H1 (cell line): ENCODE data around the gene CAPN10. TPM values are rescaled to one million over a fixed set of nuclear protein-coding genes. Genes with fewer than 3 reads are reported as not detected.
"Not testable (repeated sequence)": the region's sequence is repeated elsewhere in the genome, so short reads cannot be mapped to it uniquely, and the experiment has no call there.

Experiments used
- CTCF ChIA-PET: fragments of 300-600 bp; sonication (Branson Sonifier 250); formaldehyde crosslinking; loops from one replicate; lab custom pipeline; 2021; ENCODE audit not compliant: partially characterized antibody; lab: Charles Lee
- POLR2A ChIA-PET: fragments of 300-600 bp; sonication (Branson Sonifier 250); formaldehyde crosslinking; loops from one replicate; lab custom pipeline; 2021; ENCODE audit warnings: inconsistent platforms; ENCODE audit not compliant: partially characterized antibody; lab: Charles Lee
- DNase-seq, 2 experiments: peaks; one replicate each; pipeline versions ENCODE4 v3.0.0 to v3.0.0-alpha.2; 2010 to 2022; ENCODE audit warnings: low spot score in 2 of 2, low read depth in 1 of 2, mixed read lengths in 1 of 2
- FAIRE-seq: peaks from 2 replicates; lab custom pipeline; 2011; peaks lifted over from hg19 to GRCh38; lab: Jason Lieb, UNC
- H2AFZ ChIP-seq: 2 replicates; pipeline ENCODE4 v1.8.1; 2012; ENCODE audit warnings: low read length, inconsistent platforms
- H2AK5ac ChIP-seq: 2 replicates; pipeline ENCODE4 v1.6.1; 2013; ENCODE audit warnings: low read depth, low read length
- H2BK120ac ChIP-seq: replicated peaks from 2 replicates; pipeline ENCODE3; 2013; ENCODE audit warnings: low read depth, low read length, inconsistent platforms
- H2BK12ac ChIP-seq: 2 replicates; pipeline ENCODE4 v1.6.1; 2013; ENCODE audit warnings: low read depth, low read length
- H2BK15ac ChIP-seq: 2 replicates; pipeline ENCODE4 v1.6.1; 2013; ENCODE audit warnings: low read length
- H2BK20ac ChIP-seq: 2 replicates; pipeline ENCODE4 v1.6.1; 2013; ENCODE audit warnings: low read length
- H2BK5ac ChIP-seq: 2 replicates; pipeline ENCODE4 v1.6.1; 2013; ENCODE audit warnings: low read depth, low read length
- H3K14ac ChIP-seq: 2 replicates; pipeline ENCODE4 v1.6.1; 2013; ENCODE audit warnings: inconsistent platforms; ENCODE audit not compliant: insufficient read length
- H3K18ac ChIP-seq: 2 replicates; pipeline ENCODE4 v1.6.1; 2013; ENCODE audit warnings: low read length; ENCODE audit errors: extremely low read depth
- H3K23ac ChIP-seq: 2 replicates; pipeline ENCODE4 v1.6.1; 2013; ENCODE audit warnings: inconsistent platforms; ENCODE audit not compliant: insufficient read length
- H3K23me2 ChIP-seq: 2 replicates; pipeline ENCODE4 v1.6.1; 2013; ENCODE audit warnings: low read depth, low read length
- H3K27ac ChIP-seq: 2 replicates; pipeline ENCODE4 v1.6.1; 2011; ENCODE audit warnings: low read depth, low read length, inconsistent platforms
- H3K27me3 ChIP-seq, 4 experiments: replicated peaks in 1 of 4; 1 replicate in 1 of 4; 2 replicates in 3 of 4; pipeline versions ENCODE4 v1.6.1 to v1.8.1; 2011 to 2013; ENCODE audit warnings: low read length in 3 of 4, mild to moderate bottlenecking in 3 of 4, inconsistent platforms in 2 of 4, mixed read lengths in 2 of 4, moderate library complexity in 1 of 4; ENCODE audit not compliant: control insufficient read depth in 3 of 4, insufficient read depth in 3 of 4; ENCODE audit errors: extremely low read depth in 1 of 4
- H3K36me3 ChIP-seq, 4 experiments: 2 replicates each; pipeline versions ENCODE4 v1.6.1 to v1.8.1; 2011 to 2013; ENCODE audit warnings: mild to moderate bottlenecking in 4 of 4, low read length in 3 of 4, moderate library complexity in 2 of 4, control low read depth in 1 of 4, inconsistent platforms in 1 of 4; ENCODE audit not compliant: insufficient read depth in 4 of 4, control insufficient read depth in 2 of 4
- H3K4ac ChIP-seq: replicated peaks from 2 replicates; pipeline ENCODE3; 2013; ENCODE audit warnings: low read length, low read depth, mixed read lengths, inconsistent platforms; ENCODE audit not compliant: insufficient read length
- H3K4me1 ChIP-seq, 4 experiments: replicated peaks in 1 of 4; 1 replicate in 1 of 4; 2 replicates in 3 of 4; pipeline versions ENCODE4 v1.6.1 to v1.8.1; 2011 to 2013; ENCODE audit warnings: low read length in 3 of 4, inconsistent platforms in 2 of 4, mixed read lengths in 1 of 4; ENCODE audit not compliant: insufficient read depth in 4 of 4, control insufficient read depth in 3 of 4
- H3K4me2 ChIP-seq, 2 experiments: 2 replicates each; pipeline versions ENCODE4 v1.6.1 to v1.8.1; 2011 to 2013; ENCODE audit warnings: low read depth in 2 of 2, low read length in 2 of 2, control low read depth in 1 of 2, inconsistent platforms in 1 of 2, mild to moderate bottlenecking in 1 of 2; ENCODE audit not compliant: insufficient read depth in 1 of 2
- H3K4me3 ChIP-seq, 4 experiments: fragments of 200-600, 300-600 bp in 1 of 4; sonication (generic), shearing (Covaris generic), sonication (Bioruptor Twin) in 1 of 4; 2 replicates each; pipeline versions ENCODE4 v1.5.1 to v1.8.1; 2011 to 2016; ENCODE audit warnings: low read length in 4 of 4, low read depth in 3 of 4, control low read depth in 2 of 4, inconsistent platforms in 2 of 4, mild to moderate bottlenecking in 2 of 4, mixed read lengths in 1 of 4, moderate library complexity in 1 of 4; ENCODE audit not compliant: insufficient read depth in 2 of 4; ENCODE audit errors: extremely low read depth in 1 of 4
- H3K56ac ChIP-seq: replicated peaks from 2 replicates; pipeline ENCODE3; 2013; ENCODE audit warnings: low read depth, mild to moderate bottlenecking, mixed read lengths, low read length, inconsistent platforms; ENCODE audit not compliant: insufficient read length
- H3K79me1 ChIP-seq: 2 replicates; pipeline ENCODE4 v1.6.1; 2013; ENCODE audit warnings: low read depth, low read length, control low read depth
- H3K79me2 ChIP-seq, 2 experiments: 2 replicates each; pipeline versions ENCODE4 v1.6.1 to v1.8.1; 2012 to 2013; ENCODE audit warnings: low read length in 2 of 2, mild to moderate bottlenecking in 2 of 2, inconsistent platforms in 1 of 2; ENCODE audit not compliant: insufficient read depth in 2 of 2, control insufficient read depth in 1 of 2
- H3K9ac ChIP-seq, 4 experiments: replicated peaks in 1 of 4; 1 replicate in 1 of 4; 2 replicates in 3 of 4; pipeline versions ENCODE4 v1.6.1 to v1.8.1; 2011 to 2013; ENCODE audit warnings: low read depth in 3 of 4, low read length in 3 of 4, control low read depth in 2 of 4, mild to moderate bottlenecking in 2 of 4, moderate library complexity in 2 of 4, inconsistent platforms in 1 of 4; ENCODE audit errors: extremely low read depth in 1 of 4
- H3K9me3 ChIP-seq, 2 experiments: 2 replicates each; pipeline versions ENCODE4 v1.6.1 to v1.8.1; 2012 to 2013; ENCODE audit warnings: mild to moderate bottlenecking in 2 of 2, moderate library complexity in 2 of 2, control low read depth in 1 of 2, inconsistent platforms in 1 of 2, low read depth in 1 of 2, low read length in 1 of 2, mixed read lengths in 1 of 2; ENCODE audit not compliant: insufficient read depth in 2 of 2
- H4K20me1 ChIP-seq, 2 experiments: replicated peaks in 1 of 2; 2 replicates each; pipeline versions ENCODE3 to v1.8.1; 2011 to 2013; ENCODE audit warnings: inconsistent platforms in 2 of 2, low read length in 2 of 2, mild to moderate bottlenecking in 1 of 2; ENCODE audit not compliant: insufficient read depth in 2 of 2, control insufficient read depth in 1 of 2
- H4K5ac ChIP-seq: 2 replicates; pipeline ENCODE4 v1.6.1; 2013; ENCODE audit warnings: low read length, low read depth, mixed read lengths, inconsistent platforms; ENCODE audit not compliant: insufficient read length
- H4K8ac ChIP-seq: 2 replicates; pipeline ENCODE4 v1.8.0; 2013; ENCODE audit warnings: mild to moderate bottlenecking, moderate library complexity, low read length, inconsistent platforms; ENCODE audit not compliant: insufficient read depth; ENCODE audit errors: extremely low read depth
- H4K91ac ChIP-seq: replicated peaks from 2 replicates; pipeline ENCODE3; 2013; ENCODE audit warnings: low read length, mixed read lengths, inconsistent platforms; ENCODE audit not compliant: insufficient read length
- BACH1 ChIP-seq: IDR thresholded peaks from 2 replicates; pipeline ENCODE4 v1.6.1; 2012; ENCODE audit warnings: low read length, improper control_type of control experiment
- CTCF ChIP-seq, 3 experiments: IDR thresholded peaks; 1 replicate in 2 of 3; 2 replicates in 1 of 3; pipeline versions ENCODE4 v1.5.1 to v1.6.1; 2011; ENCODE audit warnings: low read length in 3 of 3, mild to moderate bottlenecking in 3 of 3, inconsistent platforms in 2 of 3, low read depth in 1 of 3, moderate library complexity in 1 of 3; ENCODE audit not compliant: insufficient read depth in 1 of 3; ENCODE audit errors: control extremely low read depth in 1 of 3
- TCF12 ChIP-seq: IDR thresholded peaks from 2 replicates; pipeline ENCODE4 v1.6.1; 2011; ENCODE audit warnings: low read depth, mild to moderate bottlenecking, low read length
- WGBS, 2 experiments: shearing (Covaris generic) in 1 of 2; methylation state at CpG; one replicate each; pipeline versions ENCODE4 v1.1.6 to v1.1.7; 2013 to 2015; ENCODE audit warnings: low lambda C conversion rate in 2 of 2, mixed read lengths in 2 of 2, inconsistent platforms in 1 of 2, low coverage in 1 of 2, missing lambda C conversion rate in 1 of 2; ENCODE audit not compliant: insufficient replicate concordance in 2 of 2, insufficient coverage in 1 of 2, insufficient read length in 1 of 2; ENCODE audit errors: extremely low coverage in 1 of 2, missing lambda C conversion rate in 1 of 2; 5-methylcytosine and 5-hydroxymethylcytosine counted together
- polyA plus RNA-seq, 7 experiments: library from polyadenylated mRNA; depleted of rRNA in 3 of 7; stranded (reverse) in 5 of 7; unstranded in 2 of 7; fragments of >200 nt in 5 of 7; fragments of 200-250 nt in 2 of 7; gene quantifications; 1 replicate in 5 of 7; 2 replicates in 1 of 7; 4 replicates in 1 of 7; pipeline versions ENCODE4 v1.2.1 to v1.2.3, GENCODE V29; 2011 to 2013; ENCODE audit warnings: missing spikeins in 2 of 7, mixed read lengths in 2 of 7
- total RNA-seq: library from RNA; stranded (reverse); fragmentation: NEBNext Ultra II Directional; extraction: Animal tissue kit (Norgen Biotek cat#: 25700); gene quantifications from 2 replicates; pipeline ENCODE4 v1.2.1, GENCODE V29; 2021

Gene CAPN10
- total and polyA plus RNA-seq, 2 of the 8 experiments (the other 6 are each of a cell fraction or from before 2014, with no cell fraction given): 30.7 to 39.8 TPM

- not testable (repeated sequence) for H3K4ac ChIP-seq, H2BK120ac ChIP-seq, DNase-seq, H3K4me1 ChIP-seq, H3K79me1 ChIP-seq, H3K27me3 ChIP-seq, H3K4me3 ChIP-seq, H2AFZ ChIP-seq, H3K27ac ChIP-seq, H3K79me2 ChIP-seq, H4K20me1 ChIP-seq, H3K23me2 ChIP-seq, H3K36me3 ChIP-seq, H4K8ac ChIP-seq, H3K23ac ChIP-seq, H2BK12ac ChIP-seq, FAIRE-seq, H2AK5ac ChIP-seq, H2BK5ac ChIP-seq, H3K14ac ChIP-seq, H3K18ac ChIP-seq, H3K56ac ChIP-seq, H4K5ac ChIP-seq, H4K91ac ChIP-seq, H3K4me2 ChIP-seq, H3K9ac ChIP-seq, H2BK20ac ChIP-seq, H2BK15ac ChIP-seq
- H3K9me3 ChIP-seq: peaks cover 36 to 43% of the 10 kb centered on the region in 2 experiments
- ChIA-PET POLR2A (interaction anchor here (1.2 kb wide), 1 partner anchor 14 kb away, joined by 4 read pairs; no protein-coding TSS in a partner anchor), CTCF (interaction anchor here (1.0 to 1.2 kb wide), 4 partner anchors 10 to 87 kb away, joined by 3 read pairs; no protein-coding TSS in a partner anchor)
- TF ChIP-seq TCF12: peak; percentile 58; the same call in 1 of the 2 replicates
- TF ChIP-seq BACH1: 0 out of 2 replicates have a peak, but pooled peaks have one; percentile 36
- TF ChIP-seq CTCF (IDR thresholded peaks at IDR 0.05; ENCODE audit: control extremely low read depth in 1 of 3, insufficient read depth in 1 of 3, low read depth in 1 of 3, low read length in 3 of 3): peak in 2 of 3 experiments; percentile 0 to 16; a peak in 2 of 4 replicates
- WGBS, 2 experiments: 70% methylated on average over 3 of the region's 5 CpGs; no CpG with 5 or more reads in 1 of the 2 experiments
These were observed 30.5 kb downstream of the CAPN10 start for GRCh38 chr2:240616860-240617666.
